Pancreas (tissue), 10 donors: ENCODE results near the gene HTR1D. TPM values are rescaled to one million over a fixed set of nuclear protein-coding genes. Genes with fewer than 3 reads are reported as not detected.

Experiments used
- ATAC-seq, 4 donors: fragments of 200-7000 bp; cut with Tn5 transposase; one replicate each; pipeline versions ENCODE4 v1.8.0 to v1.9.1; 2020; ENCODE audit warnings: mild to moderate bottlenecking in 4 of 4, moderate library complexity in 4 of 4
- DNase-seq, 6 donors: peaks; one replicate each; pipeline ENCODE4 v3.0.0-alpha.2; 2020
- FAIRE-seq: peaks from 2 replicates; lab custom pipeline; 2012; peaks lifted over from hg19 to GRCh38; lab: Jason Lieb, UNC
- H3K27ac ChIP-seq, 4 donors: fragments of 200-600 bp; sonication (generic); 1 replicate in 3 of 4; 2 replicates in 1 of 4; pipeline versions ENCODE4 v1.5.0 to v1.8.0; 2020
- H3K27me3 ChIP-seq, 4 donors: fragments of 200-600 bp; one replicate each; pipeline ENCODE4 v1.8.0; 2021
- H3K36me3 ChIP-seq, 3 donors: fragments of 200-600 bp; sonication (generic) in 1 of 3; one replicate each; pipeline versions ENCODE4 v1.5.0 to v1.8.0; 2020 to 2021
- H3K4me1 ChIP-seq, 3 donors: fragments of 200-600 bp; one replicate each; pipeline ENCODE4 v1.8.0; 2021
- H3K4me3 ChIP-seq, 4 donors: fragments of 200-600 bp; sonication (generic) in 2 of 4; one replicate each; pipeline versions ENCODE4 v1.5.0 to v1.8.0; 2020 to 2021
- H3K9me3 ChIP-seq, 4 donors: fragments of 200-600 bp; one replicate each; pipeline ENCODE4 v1.8.0; 2021
- WGBS, 2 donors: extraction: QIAGEN DNeasy Blood & Tissue Kit; methylation state at CpG; one replicate each; pipeline ENCODE4 v1.1.7; 2013; 5-methylcytosine and 5-hydroxymethylcytosine counted together
- intact Hi-C, 3 donors: fragments of 100-400 bp; cut with DNase I; formaldehyde crosslinking; loops; one replicate each; pipeline versions ENCODE4 v1.11.1 to v1.14.2; 2022
- polyA plus RNA-seq, 2 donors: library from polyadenylated mRNA; stranded (reverse); fragments of 200-250 nt; gene quantifications; one replicate each; pipeline ENCODE4 v1.2.3, GENCODE V29; 2013
- total RNA-seq, 6 donors: library from RNA; stranded (reverse); fragmentation: NEBNext Ultra II Directional in 4 of 6; extraction: Animal tissue kit (Norgen Biotek cat#: 25700) in 4 of 6; gene quantifications; one replicate each; pipeline versions ENCODE4 v1.2.1 to v1.2.4, GENCODE V29; 2021 to 2023
- TF ChIP-seq, protein P1 (sequence below), 4 donors: fragments of 200-600 bp; sonication (generic) in 3 of 4; IDR thresholded peaks; one replicate each; pipeline versions ENCODE4 v1.5.0 to v1.8.0; 2021; ENCODE audit warnings: antibody characterized with exemption in 4 of 4
- donor health status: healthy with polysubstance abuse.
- donor health status: DM: no; HTN: no; CAD: no; lungs with moderate emphysema.
- donor health status: DM: no; HTN: no; CAD: no.
- donor health status: control.
- donor health status: control.
- donor health status: Bipolar disorder and iron deficiency.
- donor health status: DM: yes; HTN: yes; CAD: no.
- donor health status: DM: no; HTN: no; CAD: no.
- donor health status: DM: no; HTN: no; CAD: no.
- donor health status: DM: yes; HTN: yes; CAD: no.

HTR1D gene
- total and polyA plus RNA-seq, 8 donors = 0.06 to 0.23 (median 0.17) TPM; not detected in 2

DNA sequence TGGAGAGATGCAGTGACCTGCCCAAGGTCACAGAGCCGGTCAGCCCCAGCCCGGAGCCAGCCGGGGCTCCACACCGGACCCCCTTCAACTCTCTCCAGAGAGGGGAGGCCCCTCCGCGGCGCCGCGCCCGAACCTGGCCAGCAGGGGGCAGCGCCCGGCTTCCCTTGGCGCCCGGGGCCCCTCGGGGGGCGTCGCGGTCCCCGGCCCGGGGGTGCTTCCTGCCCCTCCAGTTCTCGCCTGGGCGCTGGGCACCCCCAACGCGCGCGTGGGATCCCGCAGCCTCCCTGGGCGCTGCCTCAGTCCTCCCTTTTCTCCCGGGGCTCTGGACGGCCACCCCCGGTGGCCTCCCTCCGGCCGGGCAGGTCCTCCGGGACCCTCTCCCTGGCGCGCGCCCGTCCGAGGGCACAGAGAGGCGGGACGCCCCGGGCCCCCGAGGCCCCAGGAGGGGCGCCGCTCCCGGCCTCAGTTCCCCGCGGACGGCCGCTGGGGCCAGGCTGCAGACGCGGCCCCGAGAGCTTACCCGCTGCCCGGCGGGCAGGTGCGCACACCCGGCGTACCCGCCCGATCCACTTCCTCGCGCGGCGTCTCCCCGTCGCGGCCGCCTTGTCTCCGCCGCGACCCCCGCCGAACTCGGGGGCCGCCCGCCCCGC, 406 bp downstream of the HTR1D start:
- no peaks in the 10 kb centered on the region for H3K9me3 ChIP-seq
- H3K4me3 ChIP-seq = peak overlapping the region; percentile 14 to 58 (median 26)
- DNase-seq (peak in 4 of 6 donors; percentile 19 to 80 (median 48)), FAIRE-seq (no peak), ATAC-seq (peak; percentile 62 to 79 (median 75))
- H3K4me1 ChIP-seq = peaks cover 0 to 4% (median 0%) of the 10 kb centered on the region in 3 donors
- intact Hi-C loops = no loop called here
- 1% methylated on average over 49 to 78 of the region's 78 CpGs for WGBS, 2 donors
- no peaks in the 10 kb centered on the region for H3K36me3 ChIP-seq
- no peak overlapping the region for H3K27ac ChIP-seq
- TF ChIP-seq, protein P1, sequence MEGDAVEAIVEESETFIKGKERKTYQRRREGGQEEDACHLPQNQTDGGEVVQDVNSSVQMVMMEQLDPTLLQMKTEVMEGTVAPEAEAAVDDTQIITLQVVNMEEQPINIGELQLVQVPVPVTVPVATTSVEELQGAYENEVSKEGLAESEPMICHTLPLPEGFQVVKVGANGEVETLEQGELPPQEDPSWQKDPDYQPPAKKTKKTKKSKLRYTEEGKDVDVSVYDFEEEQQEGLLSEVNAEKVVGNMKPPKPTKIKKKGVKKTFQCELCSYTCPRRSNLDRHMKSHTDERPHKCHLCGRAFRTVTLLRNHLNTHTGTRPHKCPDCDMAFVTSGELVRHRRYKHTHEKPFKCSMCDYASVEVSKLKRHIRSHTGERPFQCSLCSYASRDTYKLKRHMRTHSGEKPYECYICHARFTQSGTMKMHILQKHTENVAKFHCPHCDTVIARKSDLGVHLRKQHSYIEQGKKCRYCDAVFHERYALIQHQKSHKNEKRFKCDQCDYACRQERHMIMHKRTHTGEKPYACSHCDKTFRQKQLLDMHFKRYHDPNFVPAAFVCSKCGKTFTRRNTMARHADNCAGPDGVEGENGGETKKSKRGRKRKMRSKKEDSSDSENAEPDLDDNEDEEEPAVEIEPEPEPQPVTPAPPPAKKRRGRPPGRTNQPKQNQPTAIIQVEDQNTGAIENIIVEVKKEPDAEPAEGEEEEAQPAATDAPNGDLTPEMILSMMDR (IDR thresholded peaks at IDR 0.05) = peak; percentile 48 to 64 (median 60)
- H3K27me3 ChIP-seq = peaks cover 0 to 8% (median 0%) of the 10 kb centered on the region in 4 donors

DNA sequence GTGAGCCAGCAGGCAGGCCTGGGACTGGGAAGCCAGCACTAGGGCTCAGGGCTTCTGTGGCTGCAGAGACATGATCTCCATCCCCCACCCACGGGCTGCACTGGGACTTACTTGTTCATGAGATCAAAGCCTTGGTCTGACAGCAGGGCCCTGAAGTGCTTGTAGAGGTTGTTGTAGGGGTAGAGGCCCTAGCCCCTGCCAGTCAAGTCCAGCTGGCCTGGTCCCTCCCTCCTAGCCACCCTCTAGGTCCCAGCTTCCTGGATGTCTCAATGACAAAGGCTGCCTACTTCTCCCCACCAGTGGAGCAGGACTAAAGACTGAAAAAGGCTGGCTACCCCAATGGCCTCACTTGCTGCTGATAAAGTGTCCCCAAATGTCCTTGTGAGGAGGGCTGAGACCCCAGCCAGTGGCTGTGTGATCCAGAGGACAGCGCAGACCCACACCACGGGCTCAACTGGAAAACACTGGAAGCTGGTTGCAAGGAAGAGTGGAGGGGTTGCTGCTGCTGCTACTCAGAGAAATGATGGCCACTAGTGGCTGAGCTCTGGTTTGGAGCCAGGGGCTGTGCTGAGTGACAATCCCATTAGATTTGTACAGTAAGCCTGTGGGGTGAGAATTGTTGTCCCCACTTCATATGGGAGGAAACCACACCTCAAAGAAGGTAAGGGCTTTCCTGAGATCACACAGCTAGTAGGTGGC, 1.4 kb downstream of the HTR1D start:
- DNase-seq (no peak), FAIRE-seq (no peak), ATAC-seq (no peak)
- Histone ChIP-seq H3K27ac (no peak overlapping the region), H3K27me3 (peaks cover 0 to 8% (median 0%) of the 10 kb centered on the region in 4 donors), H3K4me3 (no peak overlapping the region), H3K4me1 (peaks cover 0 to 4% (median 0%) of the 10 kb centered on the region in 3 donors), H3K9me3 (no peaks in the 10 kb centered on the region), H3K36me3 (no peaks in the 10 kb centered on the region)
- WGBS, 2 donors = 57 to 69% methylated on average over 3 of the region's 3 CpGs
- intact Hi-C loops = no loop called here
- TF ChIP-seq, protein P1 (IDR thresholded peaks at IDR 0.05) = no peak

DNA sequence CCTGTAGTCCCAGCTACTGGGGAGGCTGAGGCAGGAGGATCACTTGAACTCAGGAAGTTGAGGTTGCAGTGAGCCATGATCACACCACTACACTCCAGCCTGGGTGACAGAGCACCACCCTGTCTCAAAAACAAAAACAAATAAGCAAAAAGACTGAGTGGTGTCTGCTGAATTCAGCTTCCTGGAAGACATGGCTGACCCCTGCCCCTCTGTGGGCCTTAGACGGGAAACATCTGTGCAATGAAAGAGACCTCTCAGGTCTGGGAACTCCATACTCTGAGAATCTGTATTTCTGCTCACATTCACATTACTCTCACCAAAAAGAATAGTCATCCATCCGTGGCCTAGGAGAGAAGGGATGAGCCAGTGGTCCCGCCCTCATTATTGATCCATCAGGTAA, 2.0 kb downstream of the HTR1D start:
- H3K27ac ChIP-seq = no peak overlapping the region
- no peaks in the 10 kb centered on the region for H3K9me3 ChIP-seq
- FAIRE-seq = no peak
- H3K36me3 ChIP-seq = no peaks in the 10 kb centered on the region
- peaks cover 0 to 8% (median 0%) of the 10 kb centered on the region in 4 donors for H3K27me3 ChIP-seq
- peaks cover 0 to 4% (median 0%) of the 10 kb centered on the region in 3 donors for H3K4me1 ChIP-seq
- WGBS, 2 donors = 68 to 71% methylated on average over 3 of the region's 3 CpGs
- no peak for DNase-seq
- intact Hi-C loops = no loop called here
- ATAC-seq = no peak
- no peak overlapping the region for H3K4me3 ChIP-seq
- TF ChIP-seq, protein P1 (IDR thresholded peaks at IDR 0.05) = no peak

DNA sequence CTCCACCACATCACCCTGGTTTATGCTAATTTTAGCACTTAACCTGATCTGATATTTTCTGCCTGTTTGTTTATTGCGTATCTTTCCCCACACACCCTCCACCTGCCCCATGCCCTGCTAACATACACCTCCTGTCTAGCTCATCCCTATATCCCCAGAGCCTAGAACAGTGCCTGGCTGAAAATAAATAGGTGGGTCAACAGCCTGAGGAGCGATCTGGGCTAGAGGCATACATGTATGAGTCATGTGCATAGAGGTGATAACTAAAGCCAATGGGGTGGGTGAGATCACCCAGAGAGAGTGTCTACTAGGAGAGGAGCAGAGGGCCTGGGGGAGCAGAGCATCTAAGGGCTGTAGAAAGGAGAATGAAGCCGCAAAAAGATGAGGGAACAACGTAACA, 2.7 kb downstream of the HTR1D start:
- intact Hi-C loops = no loop called here
- Histone ChIP-seq H3K9me3 (no peaks in the 10 kb centered on the region), H3K27me3 (peaks cover 0 to 8% (median 0%) of the 10 kb centered on the region in 4 donors), H3K4me1 (peaks cover 0 to 4% (median 0%) of the 10 kb centered on the region in 3 donors), H3K27ac (no peak overlapping the region), H3K4me3 (no peak overlapping the region), H3K36me3 (no peaks in the 10 kb centered on the region)
- DNase-seq = no peak
- TF ChIP-seq, protein P1 (IDR thresholded peaks at IDR 0.05) = no peak
- WGBS, 2 donors = 86 to 94% methylated on average over 4 of the region's 4 CpGs
- ATAC-seq = no peak
- no peak for FAIRE-seq
